DND-41 (cell line): ENCODE data around the gene NHLRC2.

ENCODE experiments used
- ATAC-seq: fragments of 200-7000 bp; cut with Tn5 transposase; 3 replicates; pipeline ENCODE4 v1.9.1; 2021; ENCODE audit warnings: low read depth; ENCODE audit not compliant: insufficient read depth
- DNase-seq: peaks from one replicate; pipeline ENCODE4 v3.0.0-alpha.2; 2020
- H2AFZ ChIP-seq: 2 replicates; pipeline ENCODE4 v1.6.0; 2012; ENCODE audit warnings: low read depth, low read length
- H3K27ac ChIP-seq: 2 replicates; pipeline ENCODE4 v1.5.1; 2012; ENCODE audit warnings: low read length, inconsistent platforms
- H3K27me3 ChIP-seq: fragments of 200-600 bp; sonication (generic); 2 replicates; pipeline ENCODE4 v1.6.0; 2012; ENCODE audit warnings: low read length, mild to moderate bottlenecking, inconsistent platforms; ENCODE audit not compliant: insufficient read depth, poor library complexity
- H3K36me3 ChIP-seq: 2 replicates; pipeline ENCODE4 v1.5.1; 2012; ENCODE audit warnings: low read length, inconsistent platforms; ENCODE audit not compliant: insufficient read depth
- H3K4me1 ChIP-seq: 2 replicates; pipeline ENCODE4 v1.5.1; 2012; ENCODE audit warnings: mild to moderate bottlenecking, low read length; ENCODE audit not compliant: insufficient read depth
- H3K4me2 ChIP-seq: 2 replicates; pipeline ENCODE4 v1.6.0; 2012; ENCODE audit warnings: mild to moderate bottlenecking, moderate library complexity, low read length, inconsistent platforms; ENCODE audit not compliant: insufficient read depth
- H3K4me3 ChIP-seq, 2 experiments: fragments of 200-600 bp in 1 of 2; shearing (Covaris generic) in 1 of 2; 2 replicates each; pipeline ENCODE4 v1.5.1; 2012 to 2016; ENCODE audit warnings: inconsistent platforms in 2 of 2, low read length in 2 of 2, mild to moderate bottlenecking in 2 of 2, low read depth in 1 of 2, moderate library complexity in 1 of 2
- H3K79me2 ChIP-seq: 2 replicates; pipeline ENCODE4 v1.6.0; 2012; ENCODE audit warnings: low read length, inconsistent platforms; ENCODE audit not compliant: insufficient read depth
- H3K9ac ChIP-seq: 2 replicates; pipeline ENCODE4 v1.6.0; 2012; ENCODE audit warnings: low read depth, mild to moderate bottlenecking, inconsistent platforms, low read length, moderate library complexity
- H3K9me3 ChIP-seq: 2 replicates; pipeline ENCODE4 v1.5.1; 2012; ENCODE audit warnings: low read length, moderate library complexity, mild to moderate bottlenecking, inconsistent platforms; ENCODE audit not compliant: insufficient read depth, severe bottlenecking
- H4K20me1 ChIP-seq: 2 replicates; pipeline ENCODE4 v1.6.0; 2012; ENCODE audit warnings: low read length; ENCODE audit not compliant: insufficient read depth
- EZH2 ChIP-seq: IDR thresholded peaks from 3 replicates; pipeline ENCODE4 v1.6.1; 2012; ENCODE audit warnings: borderline replicate concordance, low read depth, mild to moderate bottlenecking, moderate library complexity, low read length, inconsistent platforms; ENCODE audit not compliant: severe bottlenecking
- TF ChIP-seq, protein P1 (sequence below): IDR thresholded peaks from 2 replicates; pipeline ENCODE4 v1.5.1; 2012; ENCODE audit warnings: borderline replicate concordance, low read length, moderate library complexity, mild to moderate bottlenecking; ENCODE audit not compliant: poor library complexity, severe bottlenecking; ENCODE audit errors: extremely low read depth

Gene NHLRC2

DNA sequence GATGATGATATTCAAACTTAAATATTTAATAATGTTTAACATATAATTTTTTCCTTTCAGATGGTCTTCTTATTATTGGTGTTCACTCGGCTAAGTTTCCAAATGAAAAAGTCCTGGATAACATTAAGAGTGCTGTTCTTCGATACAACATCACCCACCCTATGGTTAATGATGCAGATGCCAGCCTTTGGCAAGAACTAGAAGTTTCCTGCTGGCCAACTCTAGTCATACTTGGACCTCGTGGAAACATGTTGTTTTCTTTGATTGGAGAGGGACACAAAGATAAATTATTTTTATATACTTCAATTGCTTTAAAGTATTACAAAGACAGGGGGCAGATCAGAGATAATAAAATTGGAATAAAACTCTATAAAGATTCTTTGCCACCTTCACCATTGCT lies 22.0 kb downstream of the NHLRC2 start:
- Histone ChIP-seq H3K9me3 (peaks cover 7% of the 10 kb centered on the region), H3K36me3 (peaks cover 15% of the 10 kb centered on the region; the same call in 1 of the 2 replicates), H3K4me2 (no peak overlapping the region), H3K27me3 (no peaks in the 10 kb centered on the region), H3K79me2 (peaks cover 23% of the 10 kb centered on the region), H2AFZ (no peak overlapping the region), H3K4me3 (no peak overlapping the region), H3K27ac (no peak overlapping the region), H4K20me1 (peaks cover 5% of the 10 kb centered on the region; the same call in 1 of the 2 replicates), H3K9ac (no peak overlapping the region), H3K4me1 (no peaks in the 10 kb centered on the region)
- ATAC-seq (no peak), DNase-seq (no peak)
- TF ChIP-seq EZH2: no peak
- TF ChIP-seq, protein P1, sequence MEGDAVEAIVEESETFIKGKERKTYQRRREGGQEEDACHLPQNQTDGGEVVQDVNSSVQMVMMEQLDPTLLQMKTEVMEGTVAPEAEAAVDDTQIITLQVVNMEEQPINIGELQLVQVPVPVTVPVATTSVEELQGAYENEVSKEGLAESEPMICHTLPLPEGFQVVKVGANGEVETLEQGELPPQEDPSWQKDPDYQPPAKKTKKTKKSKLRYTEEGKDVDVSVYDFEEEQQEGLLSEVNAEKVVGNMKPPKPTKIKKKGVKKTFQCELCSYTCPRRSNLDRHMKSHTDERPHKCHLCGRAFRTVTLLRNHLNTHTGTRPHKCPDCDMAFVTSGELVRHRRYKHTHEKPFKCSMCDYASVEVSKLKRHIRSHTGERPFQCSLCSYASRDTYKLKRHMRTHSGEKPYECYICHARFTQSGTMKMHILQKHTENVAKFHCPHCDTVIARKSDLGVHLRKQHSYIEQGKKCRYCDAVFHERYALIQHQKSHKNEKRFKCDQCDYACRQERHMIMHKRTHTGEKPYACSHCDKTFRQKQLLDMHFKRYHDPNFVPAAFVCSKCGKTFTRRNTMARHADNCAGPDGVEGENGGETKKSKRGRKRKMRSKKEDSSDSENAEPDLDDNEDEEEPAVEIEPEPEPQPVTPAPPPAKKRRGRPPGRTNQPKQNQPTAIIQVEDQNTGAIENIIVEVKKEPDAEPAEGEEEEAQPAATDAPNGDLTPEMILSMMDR: no peak

DNA sequence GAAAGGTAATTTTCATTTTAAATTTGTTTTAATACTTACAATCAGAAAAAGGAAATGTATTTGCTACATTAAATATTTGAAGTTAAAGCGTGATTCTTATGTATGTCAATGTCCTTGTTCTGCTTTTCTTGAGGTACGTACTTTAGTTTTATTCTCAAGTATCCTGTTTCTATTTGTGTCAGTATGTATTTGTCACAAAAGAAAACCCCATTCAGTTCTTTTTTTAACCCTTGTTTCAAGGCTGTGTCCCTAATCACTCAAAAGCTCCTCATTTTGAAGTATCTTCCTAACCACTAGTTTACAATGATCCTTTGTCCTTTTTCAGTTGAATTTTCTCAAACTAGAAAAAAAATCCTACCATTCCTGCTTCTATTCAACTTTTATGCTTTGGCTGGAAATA lies 25.2 kb downstream of the NHLRC2 start:
- Histone ChIP-seq H4K20me1 (no peaks in the 10 kb centered on the region), H3K27ac (no peak overlapping the region), H3K79me2 (peaks cover 9% of the 10 kb centered on the region; the same call in 1 of the 2 replicates), H3K9me3 (no peaks in the 10 kb centered on the region), H3K4me1 (no peaks in the 10 kb centered on the region), H3K36me3 (peaks cover 29% of the 10 kb centered on the region; the same call in 1 of the 2 replicates), H3K9ac (no peak overlapping the region), H3K4me2 (no peak overlapping the region), H2AFZ (no peak overlapping the region), H3K4me3 (no peak overlapping the region), H3K27me3 (no peaks in the 10 kb centered on the region)
- TF ChIP-seq, protein P1: no peak
- no peak for TF ChIP-seq EZH2
- no peak for ATAC-seq
- DNase-seq: no peak

DNA sequence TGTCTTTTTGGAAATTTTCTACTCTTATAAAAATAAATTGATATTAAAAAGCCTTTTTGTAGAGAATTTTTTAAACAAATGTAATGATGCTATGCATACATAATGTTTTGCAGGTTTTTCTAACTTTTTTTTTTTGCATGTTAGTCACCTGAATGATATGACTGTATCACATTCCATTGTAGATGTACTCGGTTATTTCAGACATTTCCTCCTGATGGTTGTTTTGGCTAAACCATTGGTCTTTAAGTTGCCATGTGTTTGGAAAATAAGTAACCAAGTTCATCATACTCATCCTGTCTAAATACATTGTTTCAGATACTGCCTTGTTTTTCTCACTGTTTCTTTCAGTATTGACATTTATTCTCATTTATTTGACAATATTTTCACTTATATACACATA lies 25.8 kb downstream of the NHLRC2 start:
- Histone ChIP-seq H3K27me3 (no peaks in the 10 kb centered on the region), H3K4me1 (no peaks in the 10 kb centered on the region), H3K4me2 (no peak overlapping the region), H3K27ac (no peak overlapping the region), H3K9ac (no peak overlapping the region), H3K9me3 (no peaks in the 10 kb centered on the region), H4K20me1 (no peaks in the 10 kb centered on the region), H3K79me2 (peaks cover 4% of the 10 kb centered on the region; the same call in 1 of the 2 replicates), H3K36me3 (peaks cover 34% of the 10 kb centered on the region; the same call in 1 of the 2 replicates), H3K4me3 (no peak overlapping the region), H2AFZ (no peak overlapping the region)
- TF ChIP-seq EZH2: no peak
- TF ChIP-seq, protein P1: no peak
- DNase-seq: no peak
- ATAC-seq: no peak

DNA sequence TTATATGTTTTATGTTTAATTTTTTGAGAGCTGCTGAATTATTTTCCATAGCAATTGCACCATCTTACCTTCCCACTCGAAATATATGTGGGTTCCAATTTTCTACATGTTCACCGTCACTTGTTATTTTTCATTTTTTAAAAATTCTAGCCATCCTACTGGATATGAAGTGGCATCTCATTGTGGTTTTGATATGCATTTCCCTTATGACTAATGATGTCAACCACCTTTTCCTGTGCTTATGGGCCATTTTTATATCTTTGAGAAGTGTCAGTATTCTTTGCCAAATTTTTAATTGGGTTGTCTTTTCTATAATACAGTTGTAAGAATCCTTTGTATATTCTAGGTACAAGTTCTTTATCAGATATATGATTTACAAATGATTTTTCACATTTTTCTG lies 27.8 kb downstream of the NHLRC2 start:
- no peaks in the 10 kb centered on the region for H3K79me2 ChIP-seq
- no peak overlapping the region for H3K9ac ChIP-seq
- no peak overlapping the region for H3K27ac ChIP-seq
- H3K9me3 ChIP-seq: no peaks in the 10 kb centered on the region
- DNase-seq (no peak), ATAC-seq (no peak)
- no peak overlapping the region for H2AFZ ChIP-seq
- H3K4me1 ChIP-seq: no peaks in the 10 kb centered on the region
- H3K36me3 ChIP-seq: peaks cover 45% of the 10 kb centered on the region; the same call in 1 of the 2 replicates
- no peak overlapping the region for H3K4me2 ChIP-seq
- no peak for TF ChIP-seq EZH2
- TF ChIP-seq, protein P1: no peak
- no peaks in the 10 kb centered on the region for H4K20me1 ChIP-seq
- no peaks in the 10 kb centered on the region for H3K27me3 ChIP-seq
- H3K4me3 ChIP-seq: no peak overlapping the region
